Esophagus squamous epithelium (tissue), 5 donors: ENCODE results near the gene BCL2L11. TPM values are rescaled to one million over a fixed set of nuclear protein-coding genes. Genes with fewer than 3 reads are reported as not detected.

ENCODE experiments used
- DNase-seq: peaks from one replicate; lab custom pipeline; 2025; lab: John Stamatoyannopoulos, UW
- H3K27ac ChIP-seq, 4 donors: fragments of 200-600 bp; sonication (generic); one replicate each; pipeline ENCODE4 v1.5.1; 2016 to 2019; ENCODE audit warnings: mild to moderate bottlenecking in 1 of 4
- H3K27me3 ChIP-seq, 4 donors: fragments of 200-600 bp; sonication (generic); 1 replicate in 3 of 4; 2 replicates in 1 of 4; pipeline versions ENCODE4 v1.5.1 to v1.6.0; 2017 to 2021; ENCODE audit warnings: antibody characterized with exemption in 1 of 4
- H3K36me3 ChIP-seq, 3 donors: fragments of 200-600 bp; sonication (generic); one replicate each; pipeline ENCODE4 v1.5.1; 2016 to 2019
- H3K4me1 ChIP-seq, 3 donors: fragments of 200-600 bp; sonication (generic); one replicate each; pipeline ENCODE4 v1.5.1; 2017 to 2019
- H3K4me3 ChIP-seq, 4 donors: fragments of 200-600 bp; sonication (generic); 1 replicate in 3 of 4; 2 replicates in 1 of 4; pipeline ENCODE4 v1.5.1; 2016 to 2019; ENCODE audit warnings: mild to moderate bottlenecking in 2 of 4, moderate library complexity in 1 of 4
- H3K9me3 ChIP-seq, 3 donors: fragments of 200-600 bp; sonication (generic); one replicate each; pipeline ENCODE4 v1.5.1; 2016 to 2019
- POLR2A ChIP-seq, 4 donors: fragments of 450-650 bp; IDR thresholded peaks; one replicate each; pipeline ENCODE4 v1.6.1; 2017; ENCODE audit warnings: antibody characterized with exemption in 4 of 4, mild to moderate bottlenecking in 4 of 4, moderate library complexity in 3 of 4
- WGBS, 2 donors: methylation state at CpG; one replicate each; pipeline ENCODE4 v1.1.5; 2018; 5-methylcytosine and 5-hydroxymethylcytosine counted together
- intact Hi-C: fragments of 100-400 bp; cut with DNase I; formaldehyde crosslinking; loops from one replicate; pipeline ENCODE4 v1.15.0; 2022
- total RNA-seq, 4 donors: library from RNA; depleted of rRNA; stranded (reverse); fragments of >200 nt; gene quantifications; one replicate each; pipeline ENCODE4 v1.1.0, GENCODE V29; 2016
- TF ChIP-seq, protein P1 (sequence below), 6 experiments: fragments of 450-650 bp in 4 of 6; fragments of 200-600 bp in 2 of 6; sonication (generic) in 2 of 6; IDR thresholded peaks; one replicate each; pipeline ENCODE4 v1.5.1; 2016 to 2019; ENCODE audit warnings: antibody characterized with exemption in 6 of 6, mild to moderate bottlenecking in 4 of 6, moderate library complexity in 4 of 6
- donor health status: DM: yes; HTN: yes; CAD: no.

Gene BCL2L11
- total RNA-seq, 4 donors from 2014 or later: 7.8 to 28.2 (median 9.9) TPM

DNA sequence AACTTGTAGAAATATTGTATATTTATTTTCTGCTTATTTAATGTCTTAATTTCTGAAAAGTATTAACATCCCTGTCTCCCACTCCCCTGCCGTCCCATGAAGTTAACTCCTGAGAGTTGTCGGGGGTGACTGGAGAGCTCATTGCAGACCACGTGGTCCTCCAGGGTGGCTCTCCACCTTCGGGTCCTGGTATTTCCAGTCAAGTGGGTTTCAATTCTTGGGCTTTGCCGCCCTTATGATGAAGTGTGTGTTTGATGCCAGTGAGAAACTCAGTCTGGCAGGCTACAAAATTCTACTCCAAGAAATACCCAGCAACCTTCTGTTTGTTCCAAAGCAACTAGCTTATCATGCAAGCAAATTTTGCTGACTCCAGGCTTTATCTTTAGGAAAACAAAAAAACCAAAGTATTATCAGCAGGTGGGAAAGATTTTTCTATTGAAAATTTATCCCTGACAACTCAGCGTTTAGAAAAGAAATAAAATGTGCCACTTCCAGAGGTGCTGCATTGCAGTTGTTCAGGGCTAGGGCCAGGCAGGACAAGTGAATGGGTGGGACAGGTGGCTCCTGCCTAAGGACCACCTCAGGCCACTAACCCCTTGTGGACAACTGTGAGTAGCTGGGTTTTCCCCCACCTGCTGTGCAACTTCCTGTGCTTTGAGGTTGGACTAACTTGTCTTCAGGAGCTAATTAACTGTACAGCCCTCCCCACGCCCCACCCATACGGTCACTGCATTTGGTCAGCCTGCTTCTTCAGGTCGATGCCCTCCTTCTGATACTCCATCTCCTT, 46.6 kb downstream of the BCL2L11 start:
- 77 to 84% methylated on average over 8 to 9 of the region's 9 CpGs for WGBS, 2 donors
- Histone ChIP-seq H3K4me1 (peaks cover 3 to 45% (median 8%) of the 10 kb centered on the region in 3 donors), H3K27ac (no peak overlapping the region), H3K27me3 (no peaks in the 10 kb centered on the region), H3K36me3 (peaks cover 0 to 53% (median 0%) of the 10 kb centered on the region in 3 donors), H3K4me3 (no peak overlapping the region), H3K9me3 (no peaks in the 10 kb centered on the region)
- intact Hi-C loops: no loop called here
- TF ChIP-seq, protein P1, sequence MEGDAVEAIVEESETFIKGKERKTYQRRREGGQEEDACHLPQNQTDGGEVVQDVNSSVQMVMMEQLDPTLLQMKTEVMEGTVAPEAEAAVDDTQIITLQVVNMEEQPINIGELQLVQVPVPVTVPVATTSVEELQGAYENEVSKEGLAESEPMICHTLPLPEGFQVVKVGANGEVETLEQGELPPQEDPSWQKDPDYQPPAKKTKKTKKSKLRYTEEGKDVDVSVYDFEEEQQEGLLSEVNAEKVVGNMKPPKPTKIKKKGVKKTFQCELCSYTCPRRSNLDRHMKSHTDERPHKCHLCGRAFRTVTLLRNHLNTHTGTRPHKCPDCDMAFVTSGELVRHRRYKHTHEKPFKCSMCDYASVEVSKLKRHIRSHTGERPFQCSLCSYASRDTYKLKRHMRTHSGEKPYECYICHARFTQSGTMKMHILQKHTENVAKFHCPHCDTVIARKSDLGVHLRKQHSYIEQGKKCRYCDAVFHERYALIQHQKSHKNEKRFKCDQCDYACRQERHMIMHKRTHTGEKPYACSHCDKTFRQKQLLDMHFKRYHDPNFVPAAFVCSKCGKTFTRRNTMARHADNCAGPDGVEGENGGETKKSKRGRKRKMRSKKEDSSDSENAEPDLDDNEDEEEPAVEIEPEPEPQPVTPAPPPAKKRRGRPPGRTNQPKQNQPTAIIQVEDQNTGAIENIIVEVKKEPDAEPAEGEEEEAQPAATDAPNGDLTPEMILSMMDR (IDR thresholded peaks at IDR 0.05): no peak
- no peak for TF ChIP-seq POLR2A (IDR thresholded peaks at IDR 0.05)
- no peak for DNase-seq

DNA sequence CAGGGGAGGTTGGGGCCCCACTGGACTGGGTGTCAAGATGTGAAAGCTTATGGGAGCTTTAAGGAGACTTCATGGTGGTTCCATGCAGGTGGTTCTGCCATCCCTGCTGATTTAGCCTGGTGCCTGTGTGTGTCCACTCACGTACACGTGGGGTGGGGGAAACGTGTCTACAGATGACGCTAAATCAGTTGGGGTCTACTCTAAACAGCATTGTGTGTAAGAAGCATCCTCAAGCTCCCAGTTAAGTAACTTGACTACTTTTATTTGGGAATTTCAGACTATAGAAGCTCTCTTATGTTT, 47.1 kb downstream of the BCL2L11 start:
- no peaks in the 10 kb centered on the region for H3K27me3 ChIP-seq

DNA sequence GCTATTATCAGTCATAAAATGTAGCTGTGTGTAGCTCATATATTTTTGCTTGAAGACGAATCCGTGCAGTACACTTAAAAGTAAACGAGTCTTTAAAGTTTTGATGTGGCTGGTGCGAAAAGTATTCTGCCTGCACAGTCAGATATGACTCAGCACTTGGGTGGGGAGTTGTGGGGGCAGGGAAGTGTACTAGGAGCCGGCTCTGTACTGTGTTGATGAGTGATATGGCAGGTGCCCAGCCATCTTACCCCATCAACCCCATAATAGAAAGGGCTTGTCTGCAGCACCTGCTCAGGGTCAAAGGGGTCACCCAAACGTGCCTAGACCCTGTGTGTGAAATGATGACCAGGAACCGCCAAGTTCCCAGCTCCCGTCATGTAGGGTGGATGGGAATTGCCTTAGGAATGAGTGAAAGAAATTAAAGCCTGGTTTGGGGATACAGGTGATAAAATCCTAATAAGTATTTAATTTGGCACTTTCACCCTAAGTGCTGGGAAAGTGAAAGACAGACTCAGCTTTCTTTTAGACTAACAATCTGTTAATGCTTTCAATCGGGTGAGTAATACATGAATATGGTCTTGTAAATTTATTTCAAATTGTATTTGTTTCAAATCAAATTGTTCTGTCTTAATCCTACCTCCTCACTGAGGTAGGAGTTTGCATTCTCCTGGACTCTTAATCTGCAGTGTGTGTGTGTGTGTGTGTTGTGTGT, 48.0 kb downstream of the BCL2L11 start:
- TF ChIP-seq, protein P1 (IDR thresholded peaks at IDR 0.05): no peak
- TF ChIP-seq POLR2A (IDR thresholded peaks at IDR 0.05): no peak
- intact Hi-C loops: no loop called here
- Histone ChIP-seq H3K36me3 (peaks cover 0 to 39% (median 0%) of the 10 kb centered on the region in 3 donors), H3K27me3 (no peaks in the 10 kb centered on the region), H3K4me1 (peaks cover 3 to 36% (median 8%) of the 10 kb centered on the region in 3 donors), H3K4me3 (no peak overlapping the region), H3K27ac (no peak overlapping the region), H3K9me3 (no peaks in the 10 kb centered on the region)
- no peak for DNase-seq
- 20 to 34% methylated on average over 9 of the region's 9 CpGs for WGBS, 2 donors

More for the DNA sequence above, 47.1 kb downstream of the BCL2L11 start:
- peaks cover 0 to 48% (median 0%) of the 10 kb centered on the region in 3 donors for H3K36me3 ChIP-seq
- no peak overlapping the region for H3K4me3 ChIP-seq
- TF ChIP-seq POLR2A (IDR thresholded peaks at IDR 0.05): no peak
- intact Hi-C loops: no loop called here
- DNase-seq: no peak
- 75 to 93% methylated on average over 4 of the region's 4 CpGs for WGBS, 2 donors
- H3K4me1 ChIP-seq: peaks cover 3 to 39% (median 8%) of the 10 kb centered on the region in 3 donors
- no peaks in the 10 kb centered on the region for H3K9me3 ChIP-seq
- no peak overlapping the region for H3K27ac ChIP-seq

DNA sequence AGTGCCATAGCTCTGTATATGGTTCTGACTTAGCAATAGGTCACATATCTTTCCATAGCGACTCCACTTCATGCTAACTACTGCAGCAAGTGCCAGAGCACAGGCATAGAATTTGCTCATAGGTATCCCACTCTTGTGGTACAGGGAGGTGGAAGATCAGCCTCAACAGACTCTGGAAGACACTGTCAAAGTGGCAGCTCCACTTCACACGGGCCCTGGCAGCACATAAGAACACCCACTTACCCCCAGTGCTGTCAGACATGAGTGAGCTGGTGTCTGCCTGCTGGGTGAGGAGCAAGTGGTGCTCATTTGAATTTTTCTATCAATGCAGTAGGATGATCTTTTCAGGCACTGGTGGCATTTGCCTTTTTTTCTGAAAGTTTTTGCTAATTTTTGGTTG, 48.6 kb downstream of the BCL2L11 start:
- Histone ChIP-seq H3K27me3 (no peaks in the 10 kb centered on the region), H3K27ac (no peak overlapping the region), H3K9me3 (no peaks in the 10 kb centered on the region), H3K36me3 (peaks cover 0 to 34% (median 0%) of the 10 kb centered on the region in 3 donors), H3K4me1 (peaks cover 3 to 35% (median 8%) of the 10 kb centered on the region in 3 donors), H3K4me3 (no peak overlapping the region)
- TF ChIP-seq, protein P1 (IDR thresholded peaks at IDR 0.05): no peak
- no peak for TF ChIP-seq POLR2A (IDR thresholded peaks at IDR 0.05)
- intact Hi-C loops: no loop called here
- DNase-seq: no peak
- WGBS, 2 donors: 50 to 55% methylated on average over 2 of the region's 2 CpGs

DNA sequence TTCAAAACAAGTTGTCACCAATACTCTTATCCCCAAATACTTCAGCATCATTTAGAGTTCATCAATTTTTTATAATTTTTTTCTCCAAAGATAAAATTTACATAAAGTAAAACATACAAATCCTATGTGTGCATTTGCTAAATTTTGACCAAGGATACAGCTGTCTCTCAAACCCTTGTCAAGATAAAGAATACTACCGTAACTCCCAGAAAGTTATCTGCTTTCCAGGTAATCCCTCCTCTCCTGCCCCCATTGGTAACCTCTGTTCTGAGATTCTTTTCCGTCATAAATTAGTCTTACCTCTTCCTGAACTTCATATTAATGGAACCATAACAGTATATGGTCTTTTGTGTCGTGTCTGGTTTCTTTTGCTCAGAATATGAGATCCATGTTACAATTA, 49.2 kb downstream of the BCL2L11 start:
- Histone ChIP-seq H3K27ac (no peak overlapping the region), H3K4me1 (peaks cover 3 to 28% (median 8%) of the 10 kb centered on the region in 3 donors), H3K4me3 (no peak overlapping the region), H3K27me3 (no peaks in the 10 kb centered on the region), H3K36me3 (peaks cover 0 to 27% (median 0%) of the 10 kb centered on the region in 3 donors), H3K9me3 (no peaks in the 10 kb centered on the region)
- 89 to 92% methylated on average over 3 of the region's 3 CpGs for WGBS, 2 donors
- TF ChIP-seq, protein P1 (IDR thresholded peaks at IDR 0.05): no peak
- no peak for TF ChIP-seq POLR2A (IDR thresholded peaks at IDR 0.05)
- intact Hi-C loops: no loop called here
- DNase-seq: no peak
